ENCODE results near the gene ZNF333.

The ZNF333 gene

DNA sequence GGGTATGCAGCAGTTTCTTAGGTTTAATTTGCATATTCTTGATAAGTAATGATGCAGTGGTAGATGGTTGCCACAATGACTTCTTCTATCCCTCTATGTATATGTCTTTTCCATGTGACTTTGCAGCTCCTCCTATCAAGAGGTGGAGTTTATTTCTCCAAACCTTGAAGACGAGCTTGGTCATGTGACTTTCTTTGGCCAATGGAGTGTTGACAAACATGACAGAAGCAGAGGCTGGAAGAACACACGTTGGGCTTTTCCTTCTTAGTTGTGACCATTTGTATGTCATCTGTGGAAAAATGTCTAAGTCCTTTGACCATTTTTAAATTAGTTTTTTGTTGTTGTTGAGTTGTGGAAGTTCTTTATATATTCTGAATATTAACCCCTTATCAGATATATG, 32.3 kb downstream of the ZNF333 start (continued):
- TF ChIP-seq, protein P1, sequence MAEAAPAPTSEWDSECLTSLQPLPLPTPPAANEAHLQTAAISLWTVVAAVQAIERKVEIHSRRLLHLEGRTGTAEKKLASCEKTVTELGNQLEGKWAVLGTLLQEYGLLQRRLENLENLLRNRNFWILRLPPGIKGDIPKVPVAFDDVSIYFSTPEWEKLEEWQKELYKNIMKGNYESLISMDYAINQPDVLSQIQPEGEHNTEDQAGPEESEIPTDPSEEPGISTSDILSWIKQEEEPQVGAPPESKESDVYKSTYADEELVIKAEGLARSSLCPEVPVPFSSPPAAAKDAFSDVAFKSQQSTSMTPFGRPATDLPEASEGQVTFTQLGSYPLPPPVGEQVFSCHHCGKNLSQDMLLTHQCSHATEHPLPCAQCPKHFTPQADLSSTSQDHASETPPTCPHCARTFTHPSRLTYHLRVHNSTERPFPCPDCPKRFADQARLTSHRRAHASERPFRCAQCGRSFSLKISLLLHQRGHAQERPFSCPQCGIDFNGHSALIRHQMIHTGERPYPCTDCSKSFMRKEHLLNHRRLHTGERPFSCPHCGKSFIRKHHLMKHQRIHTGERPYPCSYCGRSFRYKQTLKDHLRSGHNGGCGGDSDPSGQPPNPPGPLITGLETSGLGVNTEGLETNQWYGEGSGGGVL (tag by site-specific recombination; IDR thresholded peaks at IDR 0.05), result no peak
- no peak for TF ChIP-seq ZNF416 (tag by site-specific recombination; IDR thresholded peaks at IDR 0.05)
- TF ChIP-seq ZBTB21 (tag by site-specific recombination; IDR thresholded peaks at IDR 0.05), result no peak

DNA sequence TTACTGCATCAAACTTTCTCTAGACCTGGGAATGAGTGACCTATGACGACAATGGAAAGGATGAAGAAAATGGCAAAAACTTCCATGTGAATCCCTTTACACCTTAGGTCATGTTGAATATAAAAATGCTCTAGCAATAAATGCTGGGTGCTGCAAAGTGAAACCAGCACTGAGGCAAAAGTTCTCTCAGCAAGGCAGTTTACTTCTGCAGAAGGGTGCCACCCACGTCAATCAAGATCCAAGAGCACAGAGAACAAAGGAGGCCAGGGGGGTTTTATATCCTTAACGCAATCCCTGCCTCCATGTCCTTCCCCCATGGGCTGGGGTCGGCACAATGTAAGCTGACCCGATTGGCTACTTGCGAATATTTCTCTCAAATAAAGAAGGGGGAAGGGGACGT, 38.7 kb downstream of the ZNF333 start:
- Histone ChIP-seq H3K4me3 (ENCODE audit: low read depth, low read length) (no peak overlapping the region), H3K27ac (ENCODE audit: extremely low read depth, low read depth, low read length) (no peak overlapping the region), H3K9me3 (ENCODE audit: control insufficient read depth, insufficient read depth, low read depth, low read length) (no peaks in the 10 kb centered on the region), H3K4me1 (ENCODE audit: control insufficient read depth, insufficient read depth, low read length) (no peaks in the 10 kb centered on the region), H3K36me3 (ENCODE audit: control insufficient read depth in 2 of 2, insufficient read depth in 1 of 2, low read length in 2 of 2) (no peaks in the 10 kb centered on the region)
- ChIA-PET POLR2A (no interaction called here), CTCF (no interaction called here)
- TF ChIP-seq SALL2 (tag by site-specific recombination; IDR thresholded peaks at IDR 0.05; ENCODE audit: borderline replicate concordance) (no peak), SETDB1 (IDR thresholded peaks at IDR 0.05; ENCODE audit: insufficient read length, low read length) (peak; percentile 77)
- TF ChIP-seq, protein P2, sequence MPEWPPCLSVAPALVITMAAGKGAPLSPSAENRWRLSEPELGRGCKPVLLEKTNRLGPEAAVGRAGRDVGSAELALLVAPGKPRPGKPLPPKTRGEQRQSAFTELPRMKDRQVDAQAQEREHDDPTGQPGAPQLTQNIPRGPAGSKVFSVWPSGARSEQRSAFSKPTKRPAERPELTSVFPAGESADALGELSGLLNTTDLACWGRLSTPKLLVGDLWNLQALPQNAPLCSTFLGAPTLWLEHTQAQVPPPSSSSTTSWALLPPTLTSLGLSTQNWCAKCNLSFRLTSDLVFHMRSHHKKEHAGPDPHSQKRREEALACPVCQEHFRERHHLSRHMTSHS (tag by site-specific recombination; IDR thresholded peaks at IDR 0.05), result no peak

DNA sequence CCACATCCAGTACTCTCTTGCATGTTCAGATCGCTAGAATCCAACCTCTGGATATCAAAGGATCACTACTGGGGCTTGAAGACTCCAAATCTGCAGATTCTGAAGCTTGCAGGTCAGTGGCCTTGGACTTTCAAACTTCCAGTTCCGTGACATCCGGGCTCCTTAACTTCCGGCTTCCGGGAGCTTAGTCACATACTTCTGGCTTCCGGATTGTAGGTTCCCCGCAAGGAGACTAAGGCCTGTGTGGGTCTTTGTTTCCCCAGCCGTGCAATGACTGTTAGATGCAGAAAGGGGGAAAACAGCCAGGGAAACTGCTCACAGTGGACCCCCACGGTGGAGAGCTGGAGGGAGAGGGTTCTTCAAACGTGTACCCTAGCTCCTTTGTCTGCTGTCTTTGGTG, 41.4 kb downstream of the ZNF333 start:
- H3K36me3 ChIP-seq (ENCODE audit: control insufficient read depth in 2 of 2, insufficient read depth in 1 of 2, low read length in 2 of 2), result no peaks in the 10 kb centered on the region
- H3K27ac ChIP-seq (ENCODE audit: extremely low read depth, low read depth, low read length), result no peak overlapping the region
- H3K4me1 ChIP-seq (ENCODE audit: control insufficient read depth, insufficient read depth, low read length), result no peaks in the 10 kb centered on the region
- TF ChIP-seq SETDB1 (IDR thresholded peaks at IDR 0.05; ENCODE audit: insufficient read length, low read length) (peak; percentile 38), ZNF76 (tag by site-specific recombination; IDR thresholded peaks at IDR 0.05; ENCODE audit: borderline replicate concordance, low read depth) (no peak)
- CTCF ChIA-PET, result interaction anchor here (0.6 kb wide), 1 partner anchor 141 kb away, joined by 5 read pairs; no protein-coding TSS in a partner anchor
- no peak overlapping the region for H3K4me3 ChIP-seq (ENCODE audit: low read depth, low read length)
- POLR2A ChIA-PET, result no interaction called here
- H3K9me3 ChIP-seq (ENCODE audit: control insufficient read depth, insufficient read depth, low read depth, low read length), result no peaks in the 10 kb centered on the region

DNA sequence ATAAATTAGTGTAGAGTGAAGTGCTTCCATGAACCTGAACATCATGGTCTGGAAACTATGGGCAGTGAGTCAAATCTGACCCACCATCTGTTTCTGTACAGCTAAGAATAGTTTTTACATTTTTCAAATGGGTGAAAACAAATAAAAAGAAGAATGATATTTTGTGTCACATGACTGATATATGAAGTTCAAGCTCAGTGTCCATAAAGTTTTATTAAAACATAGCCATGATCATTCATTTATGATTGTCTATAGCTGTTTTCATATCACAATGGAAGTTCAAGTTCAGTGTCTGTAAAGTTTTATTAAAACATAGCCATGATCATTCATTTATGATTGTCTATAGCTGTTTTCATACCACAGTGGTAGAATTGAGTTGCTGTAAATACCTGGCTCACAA, 42.7 kb downstream of the ZNF333 start:
- ChIA-PET POLR2A (interaction anchor here (0.5 kb wide), 1 partner anchor 30 kb away, joined by 3 read pairs; no protein-coding TSS in a partner anchor), CTCF (interaction anchor here (0.6 to 1.5 kb wide), 2 partner anchors 54 to 161 kb away, joined by 3 to 7 read pairs; no protein-coding TSS in a partner anchor)
- no peak overlapping the region for H3K27ac ChIP-seq (ENCODE audit: extremely low read depth, low read depth, low read length)
- H3K36me3 ChIP-seq (ENCODE audit: control insufficient read depth in 2 of 2, insufficient read depth in 1 of 2, low read length in 2 of 2), result no peaks in the 10 kb centered on the region
- no peak for TF ChIP-seq ZNF416 (tag by site-specific recombination; IDR thresholded peaks at IDR 0.05)
- no peak for TF ChIP-seq GFI1B (tag by site-specific recombination; IDR thresholded peaks at IDR 0.05)
- TF ChIP-seq ZSCAN16 (tag by site-specific recombination; IDR thresholded peaks at IDR 0.05), result no peak
- no peak for TF ChIP-seq ZNF626 (tag by site-specific recombination; IDR thresholded peaks at IDR 0.05)
- no peak for TF ChIP-seq GLIS2 (tag by site-specific recombination; IDR thresholded peaks at IDR 0.05)
- TF ChIP-seq ZNF394 (tag by site-specific recombination; IDR thresholded peaks at IDR 0.05; ENCODE audit: borderline replicate concordance), result no peak
- no peak for TF ChIP-seq ZIC2 (tag by site-specific recombination; IDR thresholded peaks at IDR 0.05)
- TF ChIP-seq ZNF433 (tag by site-specific recombination; IDR thresholded peaks at IDR 0.05; ENCODE audit: low read depth), result no peak
- TF ChIP-seq ZNF335 (tag by site-specific recombination; conservative IDR thresholded peaks at IDR 0.05), result no peak
- no peak for TF ChIP-seq ZNF211 (tag by site-specific recombination; IDR thresholded peaks at IDR 0.05; ENCODE audit: low read depth)
- TF ChIP-seq ZNF501 (tag by site-specific recombination; IDR thresholded peaks at IDR 0.05), result no peak
- TF ChIP-seq ZNF292 (tag by site-specific recombination; IDR thresholded peaks at IDR 0.05; ENCODE audit: borderline replicate concordance, low read depth), result no peak
- no peak for TF ChIP-seq ZNF175 (tag by site-specific recombination; IDR thresholded peaks at IDR 0.05)
- TF ChIP-seq ZNF302 (tag by site-specific recombination; IDR thresholded peaks at IDR 0.05; ENCODE audit: low read depth), result no peak
- TF ChIP-seq, protein P3, sequence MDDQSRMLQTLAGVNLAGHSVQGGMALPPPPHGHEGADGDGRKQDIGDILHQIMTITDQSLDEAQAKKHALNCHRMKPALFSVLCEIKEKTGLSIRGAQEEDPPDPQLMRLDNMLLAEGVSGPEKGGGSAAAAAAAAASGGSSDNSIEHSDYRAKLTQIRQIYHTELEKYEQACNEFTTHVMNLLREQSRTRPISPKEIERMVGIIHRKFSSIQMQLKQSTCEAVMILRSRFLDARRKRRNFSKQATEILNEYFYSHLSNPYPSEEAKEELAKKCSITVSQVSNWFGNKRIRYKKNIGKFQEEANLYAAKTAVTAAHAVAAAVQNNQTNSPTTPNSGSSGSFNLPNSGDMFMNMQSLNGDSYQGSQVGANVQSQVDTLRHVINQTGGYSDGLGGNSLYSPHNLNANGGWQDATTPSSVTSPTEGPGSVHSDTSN (CRISPR knock-in tag; IDR thresholded peaks at IDR 0.05), result no peak
- TF ChIP-seq, protein P2 (tag by site-specific recombination; IDR thresholded peaks at IDR 0.05), result no peak
- no peak for TF ChIP-seq ZFP37 (tag by site-specific recombination; IDR thresholded peaks at IDR 0.05)
- H3K9me3 ChIP-seq (ENCODE audit: control insufficient read depth, insufficient read depth, low read depth, low read length), result no peaks in the 10 kb centered on the region
- no peak overlapping the region for H3K4me3 ChIP-seq (ENCODE audit: low read depth, low read length)
- H3K4me1 ChIP-seq (ENCODE audit: control insufficient read depth, insufficient read depth, low read length), result no peaks in the 10 kb centered on the region

Data from HEK293 (cell line).